H1 (cell line): ENCODE measurements around the gene CHPF. TPM values are rescaled to one million over a fixed set of nuclear protein-coding genes. Genes with fewer than 3 reads are reported as not detected.

Experiments used
- CTCF ChIA-PET: fragments of 300-600 bp; sonication (Branson Sonifier 250); formaldehyde crosslinking; loops from one replicate; lab custom pipeline; 2021; ENCODE audit not compliant: partially characterized antibody; lab: Charles Lee
- POLR2A ChIA-PET: fragments of 300-600 bp; sonication (Branson Sonifier 250); formaldehyde crosslinking; loops from one replicate; lab custom pipeline; 2021; ENCODE audit warnings: inconsistent platforms; ENCODE audit not compliant: partially characterized antibody; lab: Charles Lee
- DNase-seq, 2 experiments: peaks; one replicate each; pipeline versions ENCODE4 v3.0.0 to v3.0.0-alpha.2; 2010 to 2022; ENCODE audit warnings: low spot score in 2 of 2, low read depth in 1 of 2, mixed read lengths in 1 of 2
- FAIRE-seq: peaks from 2 replicates; lab custom pipeline; 2011; peaks lifted over from hg19 to GRCh38; lab: Jason Lieb, UNC
- H2AFZ ChIP-seq: 2 replicates; pipeline ENCODE4 v1.8.1; 2012; ENCODE audit warnings: low read length, inconsistent platforms
- H2AK5ac ChIP-seq: 2 replicates; pipeline ENCODE4 v1.6.1; 2013; ENCODE audit warnings: low read depth, low read length
- H2BK120ac ChIP-seq: replicated peaks from 2 replicates; pipeline ENCODE3; 2013; ENCODE audit warnings: low read depth, low read length, inconsistent platforms
- H2BK12ac ChIP-seq: 2 replicates; pipeline ENCODE4 v1.6.1; 2013; ENCODE audit warnings: low read depth, low read length
- H2BK15ac ChIP-seq: 2 replicates; pipeline ENCODE4 v1.6.1; 2013; ENCODE audit warnings: low read length
- H2BK20ac ChIP-seq: 2 replicates; pipeline ENCODE4 v1.6.1; 2013; ENCODE audit warnings: low read length
- H2BK5ac ChIP-seq: 2 replicates; pipeline ENCODE4 v1.6.1; 2013; ENCODE audit warnings: low read depth, low read length
- H3K14ac ChIP-seq: 2 replicates; pipeline ENCODE4 v1.6.1; 2013; ENCODE audit warnings: inconsistent platforms; ENCODE audit not compliant: insufficient read length
- H3K18ac ChIP-seq: 2 replicates; pipeline ENCODE4 v1.6.1; 2013; ENCODE audit warnings: low read length; ENCODE audit errors: extremely low read depth
- H3K23ac ChIP-seq: 2 replicates; pipeline ENCODE4 v1.6.1; 2013; ENCODE audit warnings: inconsistent platforms; ENCODE audit not compliant: insufficient read length
- H3K23me2 ChIP-seq: 2 replicates; pipeline ENCODE4 v1.6.1; 2013; ENCODE audit warnings: low read depth, low read length
- H3K27ac ChIP-seq: 2 replicates; pipeline ENCODE4 v1.6.1; 2011; ENCODE audit warnings: low read depth, low read length, inconsistent platforms
- H3K27me3 ChIP-seq, 4 experiments: replicated peaks in 1 of 4; 1 replicate in 1 of 4; 2 replicates in 3 of 4; pipeline versions ENCODE4 v1.6.1 to v1.8.1; 2011 to 2013; ENCODE audit warnings: low read length in 3 of 4, mild to moderate bottlenecking in 3 of 4, inconsistent platforms in 2 of 4, mixed read lengths in 2 of 4, moderate library complexity in 1 of 4; ENCODE audit not compliant: control insufficient read depth in 3 of 4, insufficient read depth in 3 of 4; ENCODE audit errors: extremely low read depth in 1 of 4
- H3K36me3 ChIP-seq, 4 experiments: 2 replicates each; pipeline versions ENCODE4 v1.6.1 to v1.8.1; 2011 to 2013; ENCODE audit warnings: mild to moderate bottlenecking in 4 of 4, low read length in 3 of 4, moderate library complexity in 2 of 4, control low read depth in 1 of 4, inconsistent platforms in 1 of 4; ENCODE audit not compliant: insufficient read depth in 4 of 4, control insufficient read depth in 2 of 4
- H3K4ac ChIP-seq: replicated peaks from 2 replicates; pipeline ENCODE3; 2013; ENCODE audit warnings: low read length, low read depth, mixed read lengths, inconsistent platforms; ENCODE audit not compliant: insufficient read length
- H3K4me1 ChIP-seq, 4 experiments: replicated peaks in 1 of 4; 1 replicate in 1 of 4; 2 replicates in 3 of 4; pipeline versions ENCODE4 v1.6.1 to v1.8.1; 2011 to 2013; ENCODE audit warnings: low read length in 3 of 4, inconsistent platforms in 2 of 4, mixed read lengths in 1 of 4; ENCODE audit not compliant: insufficient read depth in 4 of 4, control insufficient read depth in 3 of 4
- H3K4me2 ChIP-seq, 2 experiments: 2 replicates each; pipeline versions ENCODE4 v1.6.1 to v1.8.1; 2011 to 2013; ENCODE audit warnings: low read depth in 2 of 2, low read length in 2 of 2, control low read depth in 1 of 2, inconsistent platforms in 1 of 2, mild to moderate bottlenecking in 1 of 2; ENCODE audit not compliant: insufficient read depth in 1 of 2
- H3K4me3 ChIP-seq, 4 experiments: fragments of 200-600, 300-600 bp in 1 of 4; sonication (generic), shearing (Covaris generic), sonication (Bioruptor Twin) in 1 of 4; 2 replicates each; pipeline versions ENCODE4 v1.5.1 to v1.8.1; 2011 to 2016; ENCODE audit warnings: low read length in 4 of 4, low read depth in 3 of 4, control low read depth in 2 of 4, inconsistent platforms in 2 of 4, mild to moderate bottlenecking in 2 of 4, mixed read lengths in 1 of 4, moderate library complexity in 1 of 4; ENCODE audit not compliant: insufficient read depth in 2 of 4; ENCODE audit errors: extremely low read depth in 1 of 4
- H3K56ac ChIP-seq: replicated peaks from 2 replicates; pipeline ENCODE3; 2013; ENCODE audit warnings: low read depth, mild to moderate bottlenecking, mixed read lengths, low read length, inconsistent platforms; ENCODE audit not compliant: insufficient read length
- H3K79me1 ChIP-seq: 2 replicates; pipeline ENCODE4 v1.6.1; 2013; ENCODE audit warnings: low read depth, low read length, control low read depth
- H3K79me2 ChIP-seq, 2 experiments: 2 replicates each; pipeline versions ENCODE4 v1.6.1 to v1.8.1; 2012 to 2013; ENCODE audit warnings: low read length in 2 of 2, mild to moderate bottlenecking in 2 of 2, inconsistent platforms in 1 of 2; ENCODE audit not compliant: insufficient read depth in 2 of 2, control insufficient read depth in 1 of 2
- H3K9ac ChIP-seq, 4 experiments: replicated peaks in 1 of 4; 1 replicate in 1 of 4; 2 replicates in 3 of 4; pipeline versions ENCODE4 v1.6.1 to v1.8.1; 2011 to 2013; ENCODE audit warnings: low read depth in 3 of 4, low read length in 3 of 4, control low read depth in 2 of 4, mild to moderate bottlenecking in 2 of 4, moderate library complexity in 2 of 4, inconsistent platforms in 1 of 4; ENCODE audit errors: extremely low read depth in 1 of 4
- H3K9me3 ChIP-seq, 2 experiments: 2 replicates each; pipeline versions ENCODE4 v1.6.1 to v1.8.1; 2012 to 2013; ENCODE audit warnings: mild to moderate bottlenecking in 2 of 2, moderate library complexity in 2 of 2, control low read depth in 1 of 2, inconsistent platforms in 1 of 2, low read depth in 1 of 2, low read length in 1 of 2, mixed read lengths in 1 of 2; ENCODE audit not compliant: insufficient read depth in 2 of 2
- H4K20me1 ChIP-seq, 2 experiments: replicated peaks in 1 of 2; 2 replicates each; pipeline versions ENCODE3 to v1.8.1; 2011 to 2013; ENCODE audit warnings: inconsistent platforms in 2 of 2, low read length in 2 of 2, mild to moderate bottlenecking in 1 of 2; ENCODE audit not compliant: insufficient read depth in 2 of 2, control insufficient read depth in 1 of 2
- H4K5ac ChIP-seq: 2 replicates; pipeline ENCODE4 v1.6.1; 2013; ENCODE audit warnings: low read length, low read depth, mixed read lengths, inconsistent platforms; ENCODE audit not compliant: insufficient read length
- H4K8ac ChIP-seq: 2 replicates; pipeline ENCODE4 v1.8.0; 2013; ENCODE audit warnings: mild to moderate bottlenecking, moderate library complexity, low read length, inconsistent platforms; ENCODE audit not compliant: insufficient read depth; ENCODE audit errors: extremely low read depth
- H4K91ac ChIP-seq: replicated peaks from 2 replicates; pipeline ENCODE3; 2013; ENCODE audit warnings: low read length, mixed read lengths, inconsistent platforms; ENCODE audit not compliant: insufficient read length
- GTF2F1 ChIP-seq: IDR thresholded peaks from 2 replicates; pipeline ENCODE4 v1.6.1; 2012; ENCODE audit warnings: low read depth, low read length, improper control_type of control experiment, borderline replicate concordance
- MAFK ChIP-seq: IDR thresholded peaks from 2 replicates; pipeline ENCODE4 v1.6.1; 2012; ENCODE audit warnings: low read depth, mild to moderate bottlenecking, improper control_type of control experiment, low read length
- PHF8 ChIP-seq: fragments of 200-600 bp; sonication (generic); conservative IDR thresholded peaks from 2 replicates; pipeline ENCODE4 v1.7.1; 2012; ENCODE audit warnings: low read depth, mild to moderate bottlenecking, inconsistent platforms, low read length, moderate library complexity
- SAP30 ChIP-seq: fragments of 300-600 bp; sonication (generic); IDR thresholded peaks from 2 replicates; pipeline ENCODE4 v1.7.1; 2012; ENCODE audit warnings: low read length, moderate library complexity, mild to moderate bottlenecking, inconsistent platforms; ENCODE audit not compliant: insufficient read depth, insufficient replicate concordance
- SIX5 ChIP-seq: IDR thresholded peaks from 2 replicates; pipeline ENCODE4 v1.6.1; 2011; ENCODE audit warnings: mild to moderate bottlenecking, low read depth, low read length
- SP4 ChIP-seq: IDR thresholded peaks from 2 replicates; pipeline ENCODE4 v1.6.1; 2012; ENCODE audit warnings: low read length, inconsistent platforms
- WGBS, 2 experiments: shearing (Covaris generic) in 1 of 2; methylation state at CpG; one replicate each; pipeline versions ENCODE4 v1.1.6 to v1.1.7; 2013 to 2015; ENCODE audit warnings: low lambda C conversion rate in 2 of 2, mixed read lengths in 2 of 2, inconsistent platforms in 1 of 2, low coverage in 1 of 2, missing lambda C conversion rate in 1 of 2; ENCODE audit not compliant: insufficient replicate concordance in 2 of 2, insufficient coverage in 1 of 2, insufficient read length in 1 of 2; ENCODE audit errors: extremely low coverage in 1 of 2, missing lambda C conversion rate in 1 of 2; 5-methylcytosine and 5-hydroxymethylcytosine counted together
- polyA plus RNA-seq, 7 experiments: library from polyadenylated mRNA; depleted of rRNA in 3 of 7; stranded (reverse) in 5 of 7; unstranded in 2 of 7; fragments of >200 nt in 5 of 7; fragments of 200-250 nt in 2 of 7; gene quantifications; 1 replicate in 5 of 7; 2 replicates in 1 of 7; 4 replicates in 1 of 7; pipeline versions ENCODE4 v1.2.1 to v1.2.3, GENCODE V29; 2011 to 2013; ENCODE audit warnings: missing spikeins in 2 of 7, mixed read lengths in 2 of 7
- total RNA-seq: library from RNA; stranded (reverse); fragmentation: NEBNext Ultra II Directional; extraction: Animal tissue kit (Norgen Biotek cat#: 25700); gene quantifications from 2 replicates; pipeline ENCODE4 v1.2.1, GENCODE V29; 2021
- TF ChIP-seq, protein P1 (sequence below): IDR thresholded peaks from 2 replicates; pipeline ENCODE4 v1.6.1; 2012; ENCODE audit warnings: low read length, inconsistent platforms

The CHPF gene
- total and polyA plus RNA-seq, 2 of the 8 experiments (the other 6 are each of a cell fraction or from before 2014, with no cell fraction given), result 62.9 to 67.3 TPM

DNA sequence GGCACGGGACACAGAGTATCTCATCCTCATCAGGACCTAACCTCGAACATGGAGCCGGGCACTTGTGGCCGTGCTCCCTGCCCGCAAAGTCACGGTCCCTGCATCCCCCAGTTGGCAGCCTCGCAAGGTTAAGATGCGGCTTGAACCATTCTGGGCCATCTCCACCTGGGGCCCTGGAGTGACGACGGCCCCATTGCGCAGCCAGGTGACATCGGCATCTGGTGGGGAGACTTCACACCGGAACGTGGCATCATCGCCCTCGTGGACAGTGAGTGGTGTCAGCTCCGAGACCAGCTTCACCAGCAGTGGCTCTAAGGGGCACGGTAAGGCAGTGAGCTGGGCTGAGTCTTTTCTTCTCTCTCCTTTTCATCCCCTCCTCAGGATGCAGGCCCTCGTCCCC is 12.8 kb upstream of the CHPF start:
- no peaks in the 10 kb centered on the region for H3K79me2 ChIP-seq
- no peak overlapping the region for H3K4ac ChIP-seq
- H4K8ac ChIP-seq, result peak overlapping the region; percentile 82; the same call in 1 of the 2 replicates
- H3K4me1 ChIP-seq, result peaks cover 0 to 26% (median 15%) of the 10 kb centered on the region in 4 experiments; a peak in 6 of 7 replicates
- no peak overlapping the region for H2BK12ac ChIP-seq
- ChIA-PET POLR2A (interaction anchor here (0.8 to 17.5 kb wide), 5 partner anchors 8 to 40 kb away, joined by 4 to 293 read pairs (median 21); partner anchors contain the start of genes CHPF, INHA, OBSL1 and TMEM198), CTCF (interaction anchor here (0.9 to 19.7 kb wide), 8 partner anchors 11 to 153 kb away, joined by 3 to 293 read pairs (median 12); partner anchors contain the start of genes CHPF, STK11IP and TMEM198)
- no peak overlapping the region for H4K5ac ChIP-seq
- H3K79me1 ChIP-seq, result no peaks in the 10 kb centered on the region
- H3K9ac ChIP-seq, result no peak overlapping the region
- no peak overlapping the region for H2BK120ac ChIP-seq
- no peak for FAIRE-seq
- no peak overlapping the region for H3K4me3 ChIP-seq
- H3K27ac ChIP-seq, result no peak overlapping the region
- 88% methylated on average over 19 of the region's 19 CpGs; no CpG with 5 or more reads in 1 of the 2 experiments for WGBS, 2 experiments
- H3K36me3 ChIP-seq, result peaks cover 0 to 13% (median 0%) of the 10 kb centered on the region in 4 experiments; a peak in 3 of 8 replicates
- H3K14ac ChIP-seq, result no peak overlapping the region
- H3K56ac ChIP-seq, result no peak overlapping the region
- H3K27me3 ChIP-seq, result peaks cover 0 to 14% (median 11%) of the 10 kb centered on the region in 4 experiments; a peak in 5 of 7 replicates
- H4K91ac ChIP-seq, result no peak overlapping the region
- H2AFZ ChIP-seq, result no peak overlapping the region
- no peak overlapping the region for H2BK5ac ChIP-seq
- H3K23ac ChIP-seq, result no peak overlapping the region
- DNase-seq, result no peak
- H2BK20ac ChIP-seq, result no peak overlapping the region
- H4K20me1 ChIP-seq, result peaks cover 0 to 5% of the 10 kb centered on the region in 2 experiments
- H3K23me2 ChIP-seq, result peaks cover 12% of the 10 kb centered on the region; the same call in 1 of the 2 replicates
- no peaks in the 10 kb centered on the region for H3K9me3 ChIP-seq
- no peak overlapping the region for H3K4me2 ChIP-seq
- H2AK5ac ChIP-seq, result no peak overlapping the region
- H3K18ac ChIP-seq, result no peak overlapping the region
- 0 out of 2 replicates have a peak overlapping the region, but pooled peaks have one; percentile 18 for H2BK15ac ChIP-seq
- TF ChIP-seq PHF8, result no peak
- TF ChIP-seq, protein P1, sequence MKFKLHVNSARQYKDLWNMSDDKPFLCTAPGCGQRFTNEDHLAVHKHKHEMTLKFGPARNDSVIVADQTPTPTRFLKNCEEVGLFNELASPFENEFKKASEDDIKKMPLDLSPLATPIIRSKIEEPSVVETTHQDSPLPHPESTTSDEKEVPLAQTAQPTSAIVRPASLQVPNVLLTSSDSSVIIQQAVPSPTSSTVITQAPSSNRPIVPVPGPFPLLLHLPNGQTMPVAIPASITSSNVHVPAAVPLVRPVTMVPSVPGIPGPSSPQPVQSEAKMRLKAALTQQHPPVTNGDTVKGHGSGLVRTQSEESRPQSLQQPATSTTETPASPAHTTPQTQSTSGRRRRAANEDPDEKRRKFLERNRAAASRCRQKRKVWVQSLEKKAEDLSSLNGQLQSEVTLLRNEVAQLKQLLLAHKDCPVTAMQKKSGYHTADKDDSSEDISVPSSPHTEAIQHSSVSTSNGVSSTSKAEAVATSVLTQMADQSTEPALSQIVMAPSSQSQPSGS, result no peak
- no peak for TF ChIP-seq SP4
- TF ChIP-seq GTF2F1, result no peak
- TF ChIP-seq SIX5, result no peak
- TF ChIP-seq MAFK, result no peak
- no peak for TF ChIP-seq SAP30
